HepG2 (cell line): ENCODE results near the gene KCNJ4. TPM values are rescaled to one million over a fixed set of nuclear protein-coding genes. Genes with fewer than 3 reads are reported as not detected.

Experiments used
- ATAC-seq: fragments of 200-7000 bp; cut with Tn5 transposase; 3 replicates; pipeline ENCODE4 v1.9.1; 2020; ENCODE audit warnings: mild to moderate bottlenecking, moderate library complexity
- BruUV-seq: library from RNA; stranded (reverse); fragments of 400-500 nt; replicated peaks from 2 replicates; lab custom pipeline; 2021; lab: Mats Ljungman, UMichigan
- CTCF ChIA-PET: fragments of 300-600 bp; formaldehyde crosslinking; extraction: SDS; loops from one replicate; lab custom pipeline; 2021; ENCODE audit warnings: low total read pairs, inconsistent platforms, low intra/inter-chr PET ratio; lab: Yijun Ruan, JAX
- POLR2A ChIA-PET: fragments of 350-600 bp; sonication (Branson Sonifier 250); formaldehyde crosslinking; loops from one replicate; lab custom pipeline; 2020; ENCODE audit warnings: antibody characterized with exemption, inconsistent platforms; lab: Yijun Ruan, JAX
- DNase-seq: peaks from one replicate; pipeline ENCODE4 v3.0.0-alpha.2; 2015; ENCODE audit warnings: low spot score
- FAIRE-seq: peaks from 3 replicates; lab custom pipeline; 2011; peaks lifted over from hg19 to GRCh38; lab: Jason Lieb, UNC
- H2AFZ ChIP-seq: one replicate; pipeline ENCODE4 v1.6.1; 2011; ENCODE audit warnings: low read length, inconsistent platforms
- H3K27ac ChIP-seq: fragments of 300-600 bp; 3 replicates; pipeline ENCODE4 v1.8.0; 2011; ENCODE audit warnings: mixed run types, mild to moderate bottlenecking, mixed read lengths, low read length, inconsistent platforms; ENCODE audit not compliant: insufficient read depth; ENCODE audit errors: extremely low read length
- H3K27me3 ChIP-seq, 2 experiments: fragments of 200-600 bp in 1 of 2; 2 replicates in 1 of 2; 3 replicates in 1 of 2; pipeline versions ENCODE4 v1.6.0 to v1.8.0; 2011; ENCODE audit warnings: low read length in 2 of 2, mild to moderate bottlenecking in 2 of 2, moderate library complexity in 2 of 2, inconsistent platforms in 1 of 2; ENCODE audit not compliant: insufficient read depth in 2 of 2, control insufficient read depth in 1 of 2
- H3K36me3 ChIP-seq, 2 experiments: fragments of 200-600 bp in 1 of 2; replicated peaks in 1 of 2; 2 replicates in 1 of 2; 3 replicates in 1 of 2; pipeline versions ENCODE4 v1.5.1 to v1.8.0; 2011; ENCODE audit warnings: low read length in 2 of 2, inconsistent platforms in 1 of 2; ENCODE audit not compliant: insufficient read depth in 2 of 2, control insufficient read depth in 1 of 2
- H3K4me1 ChIP-seq: 2 replicates; pipeline ENCODE4 v1.5.1; 2012; ENCODE audit warnings: low read length, inconsistent platforms; ENCODE audit not compliant: insufficient read depth
- H3K4me2 ChIP-seq: 2 replicates; pipeline ENCODE4 v1.6.0; 2011; ENCODE audit warnings: low read depth, low read length, inconsistent platforms
- H3K4me3 ChIP-seq, 3 experiments: fragments of 200-600 bp in 1 of 3; sonication (generic), shearing (Covaris generic) in 1 of 3; replicated peaks in 1 of 3; 2 replicates each; pipeline ENCODE4 v1.5.1; 2011 to 2016; ENCODE audit warnings: low read length in 3 of 3, inconsistent platforms in 2 of 3, low read depth in 2 of 3, mild to moderate bottlenecking in 2 of 3, control low read depth in 1 of 3, mixed read lengths in 1 of 3; ENCODE audit not compliant: insufficient read depth in 1 of 3
- H3K79me2 ChIP-seq: one replicate; pipeline ENCODE4 v1.6.1; 2011; ENCODE audit warnings: low read length, inconsistent platforms; ENCODE audit not compliant: insufficient read depth
- H3K9ac ChIP-seq: 2 replicates; pipeline ENCODE4 v1.6.0; 2011; ENCODE audit warnings: mild to moderate bottlenecking, low read depth, low read length, inconsistent platforms; ENCODE audit not compliant: insufficient read depth
- H3K9me3 ChIP-seq: 2 replicates; pipeline ENCODE4 v1.5.1; 2012; ENCODE audit warnings: mild to moderate bottlenecking, low read length
- H4K20me1 ChIP-seq: 2 replicates; pipeline ENCODE4 v1.6.0; 2011; ENCODE audit warnings: inconsistent platforms, mild to moderate bottlenecking, low read length, moderate library complexity; ENCODE audit not compliant: insufficient read depth
- EZH2 ChIP-seq: conservative IDR thresholded peaks from 2 replicates; pipeline ENCODE4 v1.6.1; 2012; ENCODE audit warnings: mild to moderate bottlenecking, low read depth, low read length, moderate library complexity
- PAWR ChIP-seq: sonication (generic); formaldehyde crosslinking; IDR thresholded peaks from 2 replicates; pipeline ENCODE4 v1.4.0; 2020; ENCODE audit warnings: missing genetic modification reagents, mild to moderate bottlenecking, borderline replicate concordance
- RBFOX2 ChIP-seq: fragments of 200-400 bp; formaldehyde crosslinking; IDR thresholded peaks from 2 replicates; pipeline ENCODE4 v1.6.1; 2017; ENCODE audit warnings: low read depth, mild to moderate bottlenecking, low read length
- ZNF629 ChIP-seq: sonication (generic); formaldehyde crosslinking; conservative IDR thresholded peaks from 2 replicates; pipeline ENCODE4 v1.5.0; 2020; ENCODE audit warnings: missing genetic modification reagents
- WGBS: methylation state at CpG from one replicate; pipeline ENCODE4 v1.1.6; 2017; ENCODE audit warnings: low lambda C conversion rate; 5-methylcytosine and 5-hydroxymethylcytosine counted together
- in situ Hi-C: cut with HindIII; loops from 2 replicates; pipeline ENCODE4 v1.10.0; 2017; ENCODE audit warnings: low pct_unique_long_range_greater_than_20kb; ENCODE audit not compliant: extremely low pct_ligation_motif_present
- intact Hi-C: fragments of 100-400 bp; cut with micrococcal nuclease; formaldehyde crosslinking; loops from one replicate; pipeline ENCODE4 v1.10.0; 2022; ENCODE audit not compliant: unreplicated experiment
- polyA plus RNA-seq, 8 experiments: library from polyadenylated mRNA; depleted of rRNA in 3 of 8; stranded (reverse) in 7 of 8; unstranded in 1 of 8; fragments of >200 nt; fragmentation: Illumina TruSeq in 4 of 8; extraction: Trizol in 4 of 8; gene quantifications; 2 replicates each; pipeline versions ENCODE4 v1.2.1 to v1.2.3, GENCODE V29; 2011 to 2016; ENCODE audit warnings: low read depth in 4 of 8, missing spikeins in 1 of 8, mixed read lengths in 1 of 8; ENCODE audit not compliant: insufficient read depth in 1 of 8
- total RNA-seq, 5 experiments: library from RNA; depleted of rRNA; stranded (reverse); fragments of >200 nt; fragmentation: Illumina TruSeq; extraction: Trizol; gene quantifications; 2 replicates each; pipeline ENCODE4 v1.2.3, GENCODE V29; 2016; ENCODE audit warnings: low read depth in 1 of 5

Gene KCNJ4
- total and polyA plus RNA-seq, 2 of the 13 experiments (the other 11 are each of a cell fraction or from before 2014, with no cell fraction given) = not detected

- Histone ChIP-seq H3K4me2 (no peak overlapping the region), H3K27me3 (peaks cover 18 to 66% of the 10 kb centered on the region in 2 experiments), H3K9me3 (no peaks in the 10 kb centered on the region), H3K4me3 (no peak overlapping the region), H3K4me1 (peaks cover 10% of the 10 kb centered on the region), H3K27ac (no peak overlapping the region), H4K20me1 (no peaks in the 10 kb centered on the region), H3K36me3 (no peaks in the 10 kb centered on the region), H3K79me2 (no peaks in the 10 kb centered on the region), H3K9ac (no peak overlapping the region), H2AFZ (no peak overlapping the region)
- ChIA-PET CTCF (no interaction called here), POLR2A (no interaction called here)
- WGBS = 46% methylated on average over 2 of the region's 2 CpGs
- intact Hi-C loops (no loop called here), in situ Hi-C loops (no loop called here)
- BruUV-seq = no TSS peak
- FAIRE-seq = no peak
- TF ChIP-seq RBFOX2 (no peak), EZH2 (0 out of 2 replicates have a peak, but pooled peaks have one; percentile 35)
- ATAC-seq = no peak
- no peak for DNase-seq
These were observed 3.6 kb downstream of the KCNJ4 start for GRCh38 chr22:38451404-38451803.

GRCh38 chr22:38450234-38450797, 4.7 kb downstream of the KCNJ4 start:
- Histone ChIP-seq H4K20me1 (no peaks in the 10 kb centered on the region), H3K9ac (no peak overlapping the region), H3K36me3 (no peaks in the 10 kb centered on the region), H3K4me2 (no peak overlapping the region), H3K27ac (no peak overlapping the region), H3K4me1 (peaks cover 6% of the 10 kb centered on the region; the same call in 1 of the 2 replicates)
- POLR2A ChIA-PET = interaction anchor here (1.1 kb wide), 1 partner anchor 13 kb away, joined by 3 read pairs; no protein-coding TSS in a partner anchor
- DNase-seq (no peak), FAIRE-seq (no peak), ATAC-seq (no peak)
- CTCF ChIA-PET = no interaction called here
- 27% methylated on average over 5 of the region's 11 CpGs for WGBS
- intact Hi-C loops (no loop called here), in situ Hi-C loops (no loop called here)
- BruUV-seq = no TSS peak
- TF ChIP-seq PAWR = no peak
- TF ChIP-seq ZNF629 (CRISPR knock-in tag) = peak; percentile 37; the same call in 1 of the 2 replicates
- TF ChIP-seq, all 625 proteins: peak for 1
- Histone ChIP-seq H3K79me2 (no peaks in the 10 kb centered on the region), H2AFZ (no peak overlapping the region), H3K27me3 (peaks cover 14 to 72% of the 10 kb centered on the region in 2 experiments), H3K4me3 (no peak overlapping the region), H3K9me3 (no peaks in the 10 kb centered on the region)
